GM12875 (cell line): Measurements from ENCODE around the gene FNTB.

Experiments used
- H3K4me3 ChIP-seq: one replicate; pipeline ENCODE4 v1.5.1; 2011; ENCODE audit warnings: low read depth, low read length, control low read depth
- TF ChIP-seq, protein P1 (sequence below): IDR thresholded peaks from 2 replicates; pipeline ENCODE4 v1.5.1; 2011; ENCODE audit warnings: low read depth, mild to moderate bottlenecking, control low read depth, inconsistent platforms, low read length, moderate library complexity, borderline replicate concordance; ENCODE audit not compliant: insufficient read depth

Gene FNTB

DNA sequence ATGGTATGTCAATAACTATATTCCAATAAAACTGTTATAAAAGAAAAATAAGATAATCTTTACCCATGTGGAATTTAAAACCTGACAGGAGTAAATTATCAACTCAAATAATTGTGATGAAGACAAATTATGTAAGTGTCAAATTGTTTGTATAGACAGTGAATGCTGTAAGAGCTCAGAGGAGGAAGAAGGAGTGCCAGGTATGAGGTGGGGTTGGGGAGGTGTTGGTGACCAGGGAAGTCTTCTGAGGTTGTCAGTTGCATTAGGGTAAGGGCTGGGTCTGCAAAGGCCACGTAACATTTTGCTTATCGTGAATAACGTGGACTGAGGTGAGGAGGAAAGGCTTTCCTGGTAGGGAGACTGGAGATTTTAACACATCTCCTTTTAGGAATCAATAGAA, 118.1 kb downstream of the FNTB start:
- TF ChIP-seq, protein P1, sequence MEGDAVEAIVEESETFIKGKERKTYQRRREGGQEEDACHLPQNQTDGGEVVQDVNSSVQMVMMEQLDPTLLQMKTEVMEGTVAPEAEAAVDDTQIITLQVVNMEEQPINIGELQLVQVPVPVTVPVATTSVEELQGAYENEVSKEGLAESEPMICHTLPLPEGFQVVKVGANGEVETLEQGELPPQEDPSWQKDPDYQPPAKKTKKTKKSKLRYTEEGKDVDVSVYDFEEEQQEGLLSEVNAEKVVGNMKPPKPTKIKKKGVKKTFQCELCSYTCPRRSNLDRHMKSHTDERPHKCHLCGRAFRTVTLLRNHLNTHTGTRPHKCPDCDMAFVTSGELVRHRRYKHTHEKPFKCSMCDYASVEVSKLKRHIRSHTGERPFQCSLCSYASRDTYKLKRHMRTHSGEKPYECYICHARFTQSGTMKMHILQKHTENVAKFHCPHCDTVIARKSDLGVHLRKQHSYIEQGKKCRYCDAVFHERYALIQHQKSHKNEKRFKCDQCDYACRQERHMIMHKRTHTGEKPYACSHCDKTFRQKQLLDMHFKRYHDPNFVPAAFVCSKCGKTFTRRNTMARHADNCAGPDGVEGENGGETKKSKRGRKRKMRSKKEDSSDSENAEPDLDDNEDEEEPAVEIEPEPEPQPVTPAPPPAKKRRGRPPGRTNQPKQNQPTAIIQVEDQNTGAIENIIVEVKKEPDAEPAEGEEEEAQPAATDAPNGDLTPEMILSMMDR, result no peak
- H3K4me3 ChIP-seq, result no peak overlapping the region

DNA sequence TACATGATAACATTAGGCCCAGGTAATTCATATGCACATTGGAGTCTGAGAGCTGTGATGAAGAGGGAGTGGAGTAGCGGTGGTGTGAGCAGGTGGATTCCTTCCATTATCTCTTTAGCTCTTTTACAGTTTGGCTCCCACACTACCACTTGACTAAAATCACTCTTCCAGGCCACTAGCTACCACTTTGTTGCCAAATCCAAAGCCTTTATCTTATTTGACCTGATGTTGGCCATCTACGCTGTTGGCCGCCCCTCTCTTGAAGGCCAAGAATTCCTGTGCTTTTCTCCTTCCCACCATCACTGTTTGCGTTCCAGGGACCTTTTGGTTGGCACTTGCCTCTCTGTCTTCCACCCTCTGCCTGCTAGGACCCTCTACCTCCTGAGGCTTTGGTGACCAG, 119.6 kb downstream of the FNTB start:
- H3K4me3 ChIP-seq, result no peak overlapping the region
- TF ChIP-seq, protein P1, result no peak

DNA sequence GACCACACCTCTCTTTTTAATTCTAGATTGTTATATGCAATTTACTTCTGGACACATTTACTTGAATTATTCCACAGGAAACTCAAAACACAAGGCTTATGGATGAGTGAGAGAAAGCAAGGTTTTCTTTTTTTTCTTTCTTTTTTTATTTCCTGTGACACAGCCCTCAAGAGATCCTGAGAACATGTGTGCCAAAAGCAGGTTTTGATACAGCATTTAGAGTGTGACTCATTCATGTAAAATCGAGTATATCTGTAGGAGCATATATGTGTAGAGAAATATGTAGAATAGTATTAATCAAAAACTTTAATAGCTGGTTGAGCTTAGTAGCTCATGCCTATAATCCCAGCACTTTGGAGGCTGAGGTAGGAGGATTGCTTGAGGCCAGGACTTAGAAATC, 120.0 kb downstream of the FNTB start:
- TF ChIP-seq, protein P1, result no peak
- no peak overlapping the region for H3K4me3 ChIP-seq

DNA sequence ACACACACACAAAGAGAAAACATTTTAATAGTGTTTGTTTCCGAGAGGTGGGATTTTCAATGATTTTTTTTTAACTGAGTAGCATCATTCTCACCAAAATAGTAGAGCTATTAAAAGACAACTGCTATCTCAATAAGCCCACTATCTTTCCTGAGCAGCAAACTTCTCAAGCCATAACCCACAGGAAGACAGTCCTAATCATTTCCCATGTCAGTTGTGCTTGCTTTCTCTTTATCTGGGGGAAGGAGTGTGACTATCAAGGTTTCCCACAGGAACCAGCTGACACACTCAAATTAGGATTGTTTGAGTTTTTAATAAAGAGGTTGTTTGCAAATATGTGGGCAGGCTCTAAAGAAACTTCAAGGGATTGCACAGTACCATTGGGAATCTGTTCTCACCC, 120.5 kb downstream of the FNTB start:
- TF ChIP-seq, protein P1, result no peak
- no peak overlapping the region for H3K4me3 ChIP-seq

DNA sequence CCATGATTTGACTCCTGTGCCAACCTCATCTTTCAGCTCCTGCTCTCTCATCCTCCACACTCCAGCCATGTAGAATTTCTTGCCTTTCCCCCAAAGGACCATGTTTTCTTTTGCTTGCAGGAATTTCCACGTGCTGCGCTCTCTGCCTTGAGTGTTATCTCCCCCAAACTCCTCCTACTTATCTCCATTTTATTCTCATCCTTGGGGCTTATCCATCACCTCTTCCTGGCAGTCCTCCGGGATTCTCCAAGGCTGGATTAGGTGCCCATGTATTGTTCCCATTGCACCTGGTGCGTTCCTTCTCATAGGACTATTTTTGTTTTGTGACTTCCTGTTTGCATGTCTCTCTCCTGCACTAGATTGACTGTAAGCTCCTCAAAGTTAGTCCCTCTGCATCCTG, 122.7 kb downstream of the FNTB start:
- TF ChIP-seq, protein P1, result no peak
- H3K4me3 ChIP-seq, result no peak overlapping the region

DNA sequence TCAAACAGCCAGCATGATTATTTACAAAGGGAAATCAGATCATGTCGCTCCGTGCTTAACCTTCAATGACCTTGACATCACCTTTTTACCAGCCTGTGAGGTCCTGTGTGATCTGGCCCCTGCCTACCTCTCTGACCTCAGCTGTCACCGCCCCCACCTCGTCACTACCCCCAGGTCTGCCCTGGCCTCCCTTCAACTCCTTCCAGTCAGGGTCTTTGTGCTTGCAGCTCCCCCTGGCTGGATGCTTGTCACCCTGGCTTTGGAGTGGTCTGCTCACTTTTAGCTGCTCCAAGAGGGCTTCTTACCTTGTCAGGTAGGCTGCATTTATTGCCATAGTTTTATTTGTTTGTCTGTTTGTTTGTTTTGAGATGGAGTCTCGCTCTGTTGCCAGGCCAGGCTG, 123.8 kb downstream of the FNTB start:
- TF ChIP-seq, protein P1, result no peak
- no peak overlapping the region for H3K4me3 ChIP-seq
